H1 (cell line): ENCODE data around the gene GLRB. TPM values are rescaled to one million over a fixed set of nuclear protein-coding genes. Genes with fewer than 3 reads are reported as not detected.

ENCODE experiments used
- CBX5 ChIP-seq: fragments of 300-800, 300-1000 bp; sonication (generic); IDR thresholded peaks from 2 replicates; pipeline ENCODE4 v1.7.1; 2016; ENCODE audit warnings: antibody characterized with exemption, low read length, low read depth
- CHD1 ChIP-seq: IDR thresholded peaks from 2 replicates; pipeline ENCODE4 v1.6.1; 2012; ENCODE audit warnings: low read depth, low read length, improper control_type of control experiment
- FOSL1 ChIP-seq: IDR thresholded peaks from 2 replicates; pipeline ENCODE4 v1.6.1; 2011; ENCODE audit warnings: mild to moderate bottlenecking, low read depth, low read length, moderate library complexity; ENCODE audit not compliant: insufficient read depth
- GABPA ChIP-seq: IDR thresholded peaks from 2 replicates; pipeline ENCODE4 v1.6.1; 2011; ENCODE audit warnings: mild to moderate bottlenecking, low read length, moderate library complexity, borderline replicate concordance; ENCODE audit not compliant: insufficient read depth
- POU5F1 ChIP-seq: IDR thresholded peaks from 2 replicates; pipeline ENCODE4 v1.6.1; 2011; ENCODE audit warnings: low read depth, mild to moderate bottlenecking, low read length, moderate library complexity
- SUZ12 ChIP-seq: fragments of 200-600 bp; sonication (generic); IDR thresholded peaks from 2 replicates; pipeline ENCODE4 v1.6.1; 2012; ENCODE audit warnings: mild to moderate bottlenecking, inconsistent platforms, low read length, moderate library complexity, mixed read lengths
- polyA plus RNA-seq, 7 experiments: library from polyadenylated mRNA; depleted of rRNA in 3 of 7; stranded (reverse) in 5 of 7; unstranded in 2 of 7; fragments of >200 nt in 5 of 7; fragments of 200-250 nt in 2 of 7; gene quantifications; 1 replicate in 5 of 7; 2 replicates in 1 of 7; 4 replicates in 1 of 7; pipeline versions ENCODE4 v1.2.1 to v1.2.3, GENCODE V29; 2011 to 2013; ENCODE audit warnings: missing spikeins in 2 of 7, mixed read lengths in 2 of 7
- total RNA-seq: library from RNA; stranded (reverse); fragmentation: NEBNext Ultra II Directional; extraction: Animal tissue kit (Norgen Biotek cat#: 25700); gene quantifications from 2 replicates; pipeline ENCODE4 v1.2.1, GENCODE V29; 2021
- TF ChIP-seq, protein P1 (sequence below): IDR thresholded peaks from 2 replicates; pipeline ENCODE4 v1.6.1; 2012; ENCODE audit warnings: inconsistent platforms

The GLRB gene
- total and polyA plus RNA-seq, 2 of the 8 experiments (the other 6 are each of a cell fraction or from before 2014, with no cell fraction given), result 0.33 to 1.1 TPM

- no peak for TF ChIP-seq CHD1
- TF ChIP-seq GABPA, result no peak
- TF ChIP-seq SUZ12, result no peak
- TF ChIP-seq, protein P1, sequence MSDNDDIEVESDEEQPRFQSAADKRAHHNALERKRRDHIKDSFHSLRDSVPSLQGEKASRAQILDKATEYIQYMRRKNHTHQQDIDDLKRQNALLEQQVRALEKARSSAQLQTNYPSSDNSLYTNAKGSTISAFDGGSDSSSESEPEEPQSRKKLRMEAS, result no peak
- TF ChIP-seq POU5F1, result no peak
- no peak for TF ChIP-seq FOSL1
- TF ChIP-seq CBX5, result no peak
Measured at GRCh38 chr4:157052429-157053040, 23.4 kb upstream of the GLRB start (continued).
